Measurements from ENCODE around the gene CATSPER4.

The CATSPER4 gene

GRCh38 chr1:26190373-26190987, at the start of gene CATSPER4:
Gene CATSPER4, plus strand, starts transcription at chr1:26190602. Its CDS starts 26 bp downstream, at chr1:26190628.
- no peak for DNase-seq

- DNase-seq, result no peak
Measured at GRCh38 chr1:26142159-26142558, 48.2 kb upstream of the CATSPER4 start.

GRCh38 chr1:26145041-26145959, 45.1 kb upstream of the CATSPER4 start:
- peak; percentile 75 for DNase-seq

DNA sequence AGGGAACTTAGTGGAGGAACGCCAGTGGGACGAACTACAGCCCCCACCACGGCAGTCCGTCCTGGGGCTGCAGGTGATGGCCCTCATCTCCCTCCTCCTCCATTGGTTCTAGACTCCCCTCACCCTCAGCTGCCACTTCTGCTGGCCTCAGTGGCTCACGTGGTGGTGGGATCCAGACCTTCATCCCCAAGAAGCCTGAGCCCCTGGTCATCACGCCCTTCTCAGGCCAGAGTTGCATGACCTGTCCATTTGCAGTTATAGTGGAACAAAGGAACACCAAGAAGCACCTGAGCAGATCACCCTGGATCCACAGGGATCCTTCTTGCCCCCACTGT, 44.5 kb upstream of the CATSPER4 start:
- no peak for DNase-seq

DNA sequence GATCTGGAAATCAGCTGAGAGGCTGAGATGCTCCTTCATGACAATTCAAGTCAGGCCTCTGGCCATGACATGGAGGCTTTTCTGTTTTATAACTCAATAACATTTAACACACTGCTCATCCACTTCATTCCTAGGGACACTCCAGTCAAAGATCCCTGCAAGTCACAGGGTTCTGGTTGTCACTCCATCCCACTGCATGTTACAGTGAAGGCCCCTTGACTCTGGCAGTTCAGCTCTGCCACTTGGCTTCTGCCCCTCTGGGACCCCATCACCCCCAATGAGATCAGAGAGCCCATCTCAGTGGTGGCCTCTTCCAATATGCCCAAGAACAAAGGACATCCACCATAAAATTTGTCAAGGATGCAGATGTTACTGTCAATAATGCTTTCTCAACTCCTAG, 41.5 kb upstream of the CATSPER4 start:
- DNase-seq, result no peak

GRCh38 chr1:26153966-26154532, 36.4 kb upstream of the CATSPER4 start:
- no peak for DNase-seq

GRCh38 chr1:26154750-26155149, 35.7 kb upstream of the CATSPER4 start:
- DNase-seq, result no peak

DNA sequence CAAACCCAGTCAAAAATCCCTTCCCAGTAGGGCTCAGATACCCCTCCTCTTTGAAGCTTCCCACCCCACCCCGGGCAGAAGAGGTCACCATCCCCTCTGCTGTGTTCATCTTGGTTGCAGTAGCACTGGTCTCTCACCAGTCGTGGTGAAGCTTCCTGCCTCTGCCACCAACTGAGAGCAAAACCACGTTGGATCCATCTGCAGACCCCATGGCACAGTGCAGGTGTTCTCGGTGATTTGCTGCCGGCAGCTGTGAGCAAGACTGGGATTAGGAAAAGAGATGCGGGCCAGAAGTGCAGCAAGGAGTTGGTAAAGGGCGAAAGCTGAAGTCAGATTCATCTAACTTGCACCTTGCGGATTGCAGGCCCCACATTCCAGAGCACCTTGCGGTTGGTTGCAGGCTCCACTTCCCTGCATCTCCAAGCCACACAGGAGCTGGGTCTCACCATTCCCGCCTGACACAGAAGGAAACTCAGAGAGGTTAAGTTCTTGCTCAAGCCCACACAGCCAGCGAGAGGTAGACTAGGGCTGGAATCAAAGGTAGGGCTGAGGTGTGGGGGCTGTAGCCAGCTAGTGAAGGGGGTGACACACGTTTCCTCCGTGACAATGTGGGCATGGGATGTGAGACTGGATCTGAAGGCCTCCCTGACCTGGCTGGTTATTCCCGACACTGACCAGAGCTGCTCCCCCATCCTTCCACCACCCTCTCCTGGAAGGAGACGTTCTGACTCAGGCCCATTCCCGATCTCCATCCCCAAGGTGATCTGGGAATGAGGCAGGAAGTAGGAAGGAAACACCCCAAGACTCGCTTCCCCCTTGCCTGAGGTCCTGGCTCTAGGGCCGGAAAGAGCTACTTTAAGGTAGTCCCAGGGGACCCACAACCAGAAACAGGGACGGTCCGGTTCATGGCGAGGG, 34.8 kb upstream of the CATSPER4 start:
- no peak for DNase-seq

DNA sequence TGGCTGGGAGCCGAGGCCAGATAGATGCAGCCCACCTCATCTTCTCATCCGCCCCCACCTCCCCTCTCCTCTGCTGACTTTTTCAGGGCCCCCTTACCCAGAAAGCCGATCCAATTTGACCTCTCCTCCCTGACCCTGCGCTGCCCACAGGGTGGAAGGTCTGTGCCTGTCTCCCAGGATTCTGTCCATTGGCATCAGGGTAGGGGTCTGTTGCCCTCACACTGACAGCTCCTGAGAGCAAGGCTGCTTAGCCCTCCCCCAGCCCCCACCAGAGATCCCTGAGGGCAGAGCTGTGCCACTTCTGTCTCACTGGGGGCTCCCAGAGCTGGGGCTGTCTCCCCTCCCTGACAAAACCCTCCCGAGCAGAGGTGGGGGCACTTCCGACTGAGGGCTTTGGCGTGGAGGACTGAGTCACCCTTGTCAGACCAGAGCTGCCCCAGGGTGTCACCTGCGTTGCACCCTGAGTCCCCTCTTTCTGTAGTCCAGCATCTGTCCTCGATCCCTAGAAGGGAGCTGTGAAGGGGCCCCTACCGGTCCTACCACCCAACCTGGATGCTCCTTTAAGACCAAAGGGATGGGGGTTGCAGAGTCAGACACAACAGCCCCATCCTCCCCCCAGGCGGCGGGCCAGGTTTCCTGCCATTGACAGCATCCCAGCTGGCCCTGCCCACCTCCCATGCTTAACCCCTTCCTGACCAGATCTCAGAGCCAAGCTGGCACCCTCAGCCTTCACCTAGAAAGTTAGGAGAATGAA, 33.9 kb upstream of the CATSPER4 start:
- DNase-seq, result peak; percentile 62

GRCh38 chr1:26158271-26158907, 32.0 kb upstream of the CATSPER4 start:
- DNase-seq, result no peak

GRCh38 chr1:26158908-26159742, 31.3 kb upstream of the CATSPER4 start, which contains the start of gene FAM110D:
Gene FAM110D, plus strand, starts transcription at chr1:26159079. Its CDS starts 2,213 bp downstream, at chr1:26161292.
- DNase-seq, result peak; percentile 59

DNA sequence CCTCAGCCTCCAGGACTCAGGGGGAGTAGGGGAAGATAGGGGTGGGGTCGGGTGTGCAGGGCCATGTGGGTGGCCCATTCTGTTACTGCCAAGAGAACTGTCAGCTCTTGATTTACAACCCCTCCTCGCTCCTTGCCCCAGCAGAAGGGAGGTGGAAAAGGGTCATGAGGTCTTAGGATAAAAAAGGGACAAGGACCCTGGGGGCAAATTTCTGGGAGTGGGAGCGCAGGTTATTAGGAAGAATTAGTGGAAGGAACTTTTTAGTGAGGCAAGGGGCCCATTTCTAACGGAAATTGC, 30.7 kb upstream of the CATSPER4 start:
- DNase-seq, result no peak

GRCh38 chr1:26160527-26161414, 29.6 kb upstream of the CATSPER4 start:
- DNase-seq, result no peak

- peak; percentile 68 for DNase-seq
Measured at GRCh38 chr1:26161415-26162219, 28.8 kb upstream of the CATSPER4 start.

DNA sequence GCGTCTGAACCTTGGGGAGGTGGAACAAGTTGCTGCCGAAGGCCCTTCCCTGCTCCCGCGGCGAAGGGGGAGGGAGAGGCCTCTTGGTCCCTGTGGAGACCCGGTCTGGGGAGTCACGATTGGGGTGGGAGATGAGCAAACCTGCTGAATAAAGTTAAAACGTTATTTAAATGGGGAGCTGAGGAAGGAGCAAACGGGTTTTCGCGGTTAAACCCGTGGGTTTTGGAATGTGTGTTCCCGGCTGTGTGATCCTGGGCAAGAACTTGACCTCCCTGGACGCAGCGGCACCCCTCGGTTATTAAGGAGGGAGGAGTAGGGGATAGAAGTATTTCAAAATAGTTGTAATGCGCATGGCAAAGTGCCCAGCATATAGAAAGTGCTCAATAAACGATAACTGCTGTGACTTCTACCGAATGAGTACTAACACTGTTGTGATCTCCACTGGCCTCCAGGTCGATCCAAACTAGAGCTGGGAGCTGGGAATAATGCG, 28.1 kb upstream of the CATSPER4 start:
- DNase-seq, result no peak

- no peak for DNase-seq
Measured at GRCh38 chr1:26163684-26164035, 26.7 kb upstream of the CATSPER4 start.

DNA sequence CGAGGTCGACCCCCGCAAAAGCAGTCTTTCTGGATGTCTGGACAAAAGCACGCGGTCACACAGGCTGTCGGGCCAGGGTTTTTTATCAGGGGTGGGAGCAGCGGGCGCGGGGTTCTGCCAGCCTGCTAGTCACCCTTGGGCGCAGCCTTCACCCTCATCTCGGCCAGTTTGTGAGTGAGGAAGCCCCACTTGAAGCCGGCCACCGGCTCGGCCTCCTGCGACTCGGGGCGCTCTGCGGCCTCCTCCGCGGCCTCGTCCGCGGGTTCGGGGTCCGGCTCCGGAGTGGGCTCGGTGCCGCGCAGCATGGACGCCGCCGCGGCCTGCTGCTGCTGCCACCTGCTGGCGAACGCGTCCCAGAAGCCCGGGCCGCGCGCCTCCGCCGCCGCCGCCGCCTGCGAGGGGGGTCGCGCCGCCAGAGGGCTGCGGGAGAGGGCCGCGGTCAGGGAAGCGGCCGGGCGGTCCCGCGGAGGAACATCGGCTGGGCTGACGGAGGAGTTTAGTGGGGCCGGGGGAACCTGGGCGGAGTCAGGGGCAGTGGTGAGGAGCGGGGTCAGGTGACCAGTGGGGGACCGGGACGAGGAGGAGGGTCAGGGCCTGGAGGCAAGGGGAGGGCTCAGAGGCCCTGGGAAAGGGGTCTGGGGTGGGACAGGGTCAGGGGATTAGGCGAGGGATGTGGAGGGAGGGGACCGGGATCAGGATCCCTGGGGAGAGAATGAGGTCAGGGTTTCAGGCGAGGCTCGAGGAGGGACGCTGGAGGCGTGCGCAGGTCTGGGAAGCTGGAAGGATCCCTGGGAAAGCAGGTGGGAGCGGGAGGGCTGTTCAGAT, 26.2 kb upstream of the CATSPER4 start:
- peak; percentile 56 for DNase-seq

All from right hindlimb (tissue), 1 donor.